Natural killer cell (primary cell): Measurements from ENCODE around the gene TLR6. TPM values are rescaled to one million over a fixed set of nuclear protein-coding genes. Genes with fewer than 3 reads are reported as not detected.
A peak's percentile ranks its signal among the peaks of the same experiment; 100 is the strongest.

Source experiments
- ATAC-seq, 3 donors: fragments of 150-1000 bp in 2 of 3; fragments of 200-7000 bp in 1 of 3; cut with Tn5 transposase; 1 replicate in 1 of 3; 2 replicates in 2 of 3; pipeline ENCODE4 v1.10.0; 2021; ENCODE audit warnings: mild to moderate bottlenecking in 2 of 3, moderate library complexity in 2 of 3
- DNase-seq, 2 donors: peaks; one replicate each; pipeline versions ENCODE4 v3.0.0 to v3.0.0-alpha.2; 2013 to 2021; ENCODE audit warnings: mixed read lengths in 1 of 2
- H3K27ac ChIP-seq: one replicate; pipeline ENCODE4 v1.5.1; 2013; ENCODE audit warnings: mild to moderate bottlenecking, low read length
- H3K27me3 ChIP-seq: one replicate; pipeline ENCODE4 v1.6.1; 2013; ENCODE audit warnings: low read length; ENCODE audit not compliant: control insufficient read depth, insufficient read depth
- H3K36me3 ChIP-seq: one replicate; pipeline ENCODE4 v1.6.1; 2013; ENCODE audit warnings: low read length; ENCODE audit not compliant: control insufficient read depth, insufficient read depth
- H3K4me1 ChIP-seq: one replicate; pipeline ENCODE4 v1.6.1; 2013; ENCODE audit warnings: low read length; ENCODE audit not compliant: control insufficient read depth, insufficient read depth
- H3K4me3 ChIP-seq: one replicate; pipeline ENCODE4 v1.5.1; 2013; ENCODE audit warnings: low read length
- H3K9me3 ChIP-seq: one replicate; pipeline ENCODE4 v1.6.1; 2013; ENCODE audit warnings: low read length; ENCODE audit not compliant: control insufficient read depth, insufficient read depth
- H3K27ac Mint-ChIP-seq, 2 donors: one replicate each; pipeline ENCODE4 v1.8.0; 2022; ENCODE audit warnings: mild to moderate bottlenecking in 2 of 2, mixed read lengths in 2 of 2, moderate library complexity in 1 of 2
- H3K27me3 Mint-ChIP-seq, 2 donors: one replicate each; pipeline ENCODE4 v1.8.0; 2022; ENCODE audit warnings: low read depth in 2 of 2, mixed read lengths in 2 of 2
- H3K36me3 Mint-ChIP-seq: one replicate; pipeline ENCODE4 v1.8.0; 2022; ENCODE audit warnings: mixed read lengths
- H3K4me1 Mint-ChIP-seq, 2 donors: one replicate each; pipeline ENCODE4 v1.8.0; 2022; ENCODE audit warnings: mixed read lengths in 2 of 2
- H3K4me3 Mint-ChIP-seq: one replicate; pipeline ENCODE4 v1.8.0; 2022; ENCODE audit warnings: mild to moderate bottlenecking, moderate library complexity, mixed read lengths
- H3K9me3 Mint-ChIP-seq, 2 donors: one replicate each; pipeline ENCODE4 v1.8.0; 2022; ENCODE audit warnings: mixed read lengths in 2 of 2
- WGBS: methylation state at CpG from one replicate; pipeline ENCODE4 v1.1.7; 2013; ENCODE audit warnings: missing lambda C conversion rate; ENCODE audit not compliant: insufficient coverage; 5-methylcytosine and 5-hydroxymethylcytosine counted together
- intact Hi-C: fragments of 100-400 bp; cut with micrococcal nuclease; formaldehyde crosslinking; loops from one replicate; pipeline ENCODE4 v1.14.2; 2022
- total RNA-seq, 4 donors: library from RNA; stranded (reverse); fragments of 120-200 nt in 1 of 4; gene quantifications; one replicate each; pipeline versions ENCODE4 v1.2.3 to v1.2.4, GENCODE V29; 2013 to 2022
- TF ChIP-seq, protein P1 (sequence below): fragments of 200-600 bp; IDR thresholded peaks from one replicate; pipeline ENCODE4 v1.8.0; 2022; ENCODE audit warnings: antibody characterized with exemption

TLR6 gene
- total RNA-seq, 3 donors from 2014 or later (not counting 1 experiment from before 2014, with no cell fraction given) = 6.3 to 9.8 (median 6.8) TPM

DNA sequence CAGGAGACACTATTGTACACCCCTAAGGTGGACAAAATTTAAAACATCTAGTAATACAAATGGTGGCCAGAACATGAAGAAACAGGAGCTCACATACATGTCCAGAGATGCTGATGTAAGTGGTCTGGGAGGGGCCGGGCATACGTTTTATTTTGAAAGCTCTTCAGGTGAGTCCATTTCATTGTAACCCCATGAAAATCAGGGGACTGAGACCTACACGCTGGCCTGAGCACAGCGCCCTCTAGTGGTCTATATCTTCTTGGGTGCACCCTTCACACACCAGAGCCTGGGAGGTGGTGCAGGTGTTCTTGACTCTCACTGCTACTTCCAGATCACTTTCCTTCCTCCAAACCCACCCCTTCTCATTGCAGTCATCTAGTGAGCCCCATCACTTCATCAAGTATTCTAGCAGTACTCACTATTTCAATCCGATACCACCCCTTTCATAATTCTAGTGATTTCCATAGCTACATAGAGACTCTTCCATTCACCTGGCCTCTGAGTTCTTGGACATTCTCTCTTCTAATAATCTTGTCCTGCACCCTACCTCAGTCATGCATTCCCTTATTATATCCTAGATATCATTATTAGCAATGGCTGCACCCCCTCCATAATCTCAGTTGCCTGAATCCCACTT is 4.3 kb upstream of the TLR6 start:
- TF ChIP-seq, protein P1, sequence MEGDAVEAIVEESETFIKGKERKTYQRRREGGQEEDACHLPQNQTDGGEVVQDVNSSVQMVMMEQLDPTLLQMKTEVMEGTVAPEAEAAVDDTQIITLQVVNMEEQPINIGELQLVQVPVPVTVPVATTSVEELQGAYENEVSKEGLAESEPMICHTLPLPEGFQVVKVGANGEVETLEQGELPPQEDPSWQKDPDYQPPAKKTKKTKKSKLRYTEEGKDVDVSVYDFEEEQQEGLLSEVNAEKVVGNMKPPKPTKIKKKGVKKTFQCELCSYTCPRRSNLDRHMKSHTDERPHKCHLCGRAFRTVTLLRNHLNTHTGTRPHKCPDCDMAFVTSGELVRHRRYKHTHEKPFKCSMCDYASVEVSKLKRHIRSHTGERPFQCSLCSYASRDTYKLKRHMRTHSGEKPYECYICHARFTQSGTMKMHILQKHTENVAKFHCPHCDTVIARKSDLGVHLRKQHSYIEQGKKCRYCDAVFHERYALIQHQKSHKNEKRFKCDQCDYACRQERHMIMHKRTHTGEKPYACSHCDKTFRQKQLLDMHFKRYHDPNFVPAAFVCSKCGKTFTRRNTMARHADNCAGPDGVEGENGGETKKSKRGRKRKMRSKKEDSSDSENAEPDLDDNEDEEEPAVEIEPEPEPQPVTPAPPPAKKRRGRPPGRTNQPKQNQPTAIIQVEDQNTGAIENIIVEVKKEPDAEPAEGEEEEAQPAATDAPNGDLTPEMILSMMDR = peak; percentile 79
- H3K4me1 Mint-ChIP-seq = peaks cover 0 to 7% of the 10 kb centered on the region in 2 donors
- H3K4me3 Mint-ChIP-seq = no peak overlapping the region
- Histone ChIP-seq H3K9me3 (no peaks in the 10 kb centered on the region), H3K27ac (no peak overlapping the region), H3K36me3 (no peaks in the 10 kb centered on the region), H3K4me3 (no peak overlapping the region), H3K4me1 (peaks cover 6% of the 10 kb centered on the region), H3K27me3 (no peaks in the 10 kb centered on the region)
- H3K27me3 Mint-ChIP-seq = peaks cover 25 to 27% of the 10 kb centered on the region in 2 donors
- WGBS = 32% methylated on average over 5 of the region's 5 CpGs
- no peaks in the 10 kb centered on the region for H3K9me3 Mint-ChIP-seq
- peak; percentile 46 to 83 for DNase-seq
- intact Hi-C loops = loop anchor here (1.0 to 5.0 kb wide), 2 partner anchors 102 to 799 kb away; no protein-coding TSS in a partner anchor
- no peak overlapping the region for H3K27ac Mint-ChIP-seq
- H3K36me3 Mint-ChIP-seq = no peaks in the 10 kb centered on the region
- peak; percentile 73 to 85 (median 80) for ATAC-seq

DNA sequence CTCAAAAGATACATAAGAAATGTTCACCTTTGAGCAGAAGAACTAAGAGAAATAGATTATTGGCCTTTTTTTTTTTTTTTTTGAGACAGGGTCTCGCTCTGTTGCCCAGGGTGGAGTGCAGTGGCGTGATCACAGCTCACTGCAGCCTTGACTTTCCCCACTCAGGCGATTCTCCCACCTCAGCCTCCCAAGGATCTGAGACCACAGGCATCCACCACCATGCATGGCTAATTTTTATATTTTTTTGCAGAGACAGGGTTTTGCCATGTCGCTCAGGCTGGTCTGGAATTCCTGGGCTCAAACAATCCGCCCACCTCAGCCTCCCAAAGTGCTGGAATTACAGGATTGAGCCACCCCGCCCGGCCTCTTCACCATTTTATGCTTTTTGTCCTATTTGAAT is 2.9 kb upstream of the TLR6 start:
- ATAC-seq = no peak
- Histone ChIP-seq H3K4me3 (no peak overlapping the region), H3K27me3 (no peaks in the 10 kb centered on the region), H3K36me3 (no peaks in the 10 kb centered on the region), H3K27ac (no peak overlapping the region), H3K4me1 (peaks cover 13% of the 10 kb centered on the region), H3K9me3 (no peaks in the 10 kb centered on the region)
- WGBS = 90% methylated on average over 5 of the region's 7 CpGs
- peaks cover 0 to 13% of the 10 kb centered on the region in 2 donors for H3K4me1 Mint-ChIP-seq
- intact Hi-C loops = loop anchor here (5.0 kb wide), 1 partner anchor 57 kb away; the partner anchor contains the start of gene TLR1
- no peak for DNase-seq
- no peak overlapping the region for H3K27ac Mint-ChIP-seq
- H3K36me3 Mint-ChIP-seq = no peaks in the 10 kb centered on the region
- H3K4me3 Mint-ChIP-seq = no peak overlapping the region
- no peaks in the 10 kb centered on the region for H3K9me3 Mint-ChIP-seq
- TF ChIP-seq, protein P1 = no peak
- peaks cover 25 to 27% of the 10 kb centered on the region in 2 donors for H3K27me3 Mint-ChIP-seq

DNA sequence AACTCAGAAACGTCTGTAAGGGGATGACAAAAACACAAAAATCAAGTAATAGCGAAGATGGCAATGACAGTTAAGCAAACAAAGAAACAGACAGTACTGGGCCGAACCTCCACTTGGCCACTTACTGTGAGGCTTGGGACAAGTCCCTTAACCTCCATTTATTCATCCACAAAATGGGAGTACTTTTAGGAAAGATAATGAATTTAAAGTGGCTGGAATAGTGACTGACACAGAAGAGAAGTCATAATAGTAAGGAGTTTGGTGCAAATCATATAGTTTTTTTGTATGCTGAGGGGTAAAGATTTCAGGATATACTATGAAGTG is 1.4 kb upstream of the TLR6 start:
- peak overlapping the region; percentile 27 to 47 for H3K27ac Mint-ChIP-seq
- H3K4me1 ChIP-seq = peaks cover 13% of the 10 kb centered on the region

More for the DNA sequence above, 1.4 kb upstream of the TLR6 start:
- intact Hi-C loops = loop anchor here (5.0 kb wide), 1 partner anchor 56 kb away; the partner anchor contains the start of gene TLR1
- no peak for DNase-seq
- WGBS = 66% methylated on average over 3 of the region's 3 CpGs
- Mint-ChIP-seq H3K36me3 (no peaks in the 10 kb centered on the region), H3K9me3 (no peaks in the 10 kb centered on the region), H3K27me3 (peaks cover 15 to 20% of the 10 kb centered on the region in 2 donors), H3K4me3 (no peak overlapping the region), H3K4me1 (peaks cover 0 to 13% of the 10 kb centered on the region in 2 donors)
- Histone ChIP-seq H3K36me3 (no peaks in the 10 kb centered on the region), H3K4me3 (no peak overlapping the region), H3K27me3 (no peaks in the 10 kb centered on the region), H3K9me3 (no peaks in the 10 kb centered on the region), H3K27ac (peak overlapping the region; percentile 4)
- no peak for ATAC-seq
- TF ChIP-seq, protein P1 = no peak
